Measurements from ENCODE around the gene BAHD1.

BAHD1 gene

GRCh38 chr15:40469776-40470390 lies 29.1 kb downstream of the BAHD1 start:
- DNase-seq, result no peak

DNA sequence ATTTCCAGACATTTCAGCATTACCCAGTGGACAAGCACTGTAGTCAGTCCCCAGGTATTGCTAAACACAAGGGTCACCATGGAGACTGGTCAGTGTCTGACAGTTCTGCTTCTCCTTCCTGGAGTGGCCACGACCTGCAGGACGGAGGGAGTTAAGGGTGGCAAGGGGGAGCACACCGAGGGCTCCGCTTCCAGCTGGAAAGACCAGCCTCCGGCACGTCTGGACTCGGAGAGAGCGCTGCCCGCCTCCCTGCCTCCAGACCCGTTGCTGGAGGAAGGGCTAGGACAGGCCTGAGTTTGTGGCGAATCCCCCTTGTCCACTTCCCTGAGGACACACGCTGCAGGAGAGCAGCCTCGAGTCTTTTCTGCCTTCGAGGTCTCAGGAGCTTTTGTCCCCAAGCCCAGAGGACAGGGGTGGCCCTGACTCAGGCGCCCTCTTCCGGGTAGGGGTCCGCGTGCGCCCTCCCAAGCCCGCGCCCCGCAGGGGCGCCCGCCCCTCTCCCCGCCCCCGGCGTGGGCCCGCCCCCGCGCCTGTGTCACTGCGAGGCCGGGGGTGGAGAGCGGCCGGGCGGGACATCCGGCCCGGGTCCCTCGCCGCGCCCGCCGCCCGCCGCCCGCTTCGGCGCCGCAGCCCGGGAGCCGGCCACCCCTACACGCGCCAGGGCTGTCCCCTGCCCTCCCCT lies 29.8 kb downstream of the BAHD1 start, which contains the start of gene CHST14:
Gene CHST14 (plus strand): TSS at position 562 of the 682 bp plus-strand sequence. CDS start 230 bp downstream, outside the sequence.
- peak; percentile 27 for DNase-seq

GRCh38 chr15:40471105-40471807 lies 30.5 kb downstream of the BAHD1 start:
- DNase-seq, result no peak

DNA sequence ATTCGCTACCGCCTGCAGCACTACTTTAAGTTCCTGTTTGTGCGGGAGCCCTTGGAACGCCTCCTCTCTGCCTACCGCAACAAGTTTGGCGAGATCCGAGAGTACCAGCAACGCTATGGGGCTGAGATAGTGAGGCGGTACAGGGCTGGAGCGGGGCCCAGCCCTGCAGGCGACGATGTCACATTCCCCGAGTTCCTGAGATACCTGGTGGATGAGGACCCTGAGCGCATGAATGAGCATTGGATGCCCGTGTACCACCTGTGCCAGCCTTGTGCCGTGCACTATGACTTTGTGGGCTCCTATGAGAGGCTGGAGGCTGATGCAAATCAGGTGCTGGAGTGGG lies 31.0 kb downstream of the BAHD1 start:
- no peak for DNase-seq

- no peak for DNase-seq
Measured at GRCh38 chr15:40472171-40472727, 31.5 kb downstream of the BAHD1 start.

GRCh38 chr15:40474581-40474980 lies 33.8 kb downstream of the BAHD1 start:
- DNase-seq, result no peak

- DNase-seq, result peak; percentile 64
Measured at GRCh38 chr15:40477642-40478327, 37.0 kb downstream of the BAHD1 start.

DNA sequence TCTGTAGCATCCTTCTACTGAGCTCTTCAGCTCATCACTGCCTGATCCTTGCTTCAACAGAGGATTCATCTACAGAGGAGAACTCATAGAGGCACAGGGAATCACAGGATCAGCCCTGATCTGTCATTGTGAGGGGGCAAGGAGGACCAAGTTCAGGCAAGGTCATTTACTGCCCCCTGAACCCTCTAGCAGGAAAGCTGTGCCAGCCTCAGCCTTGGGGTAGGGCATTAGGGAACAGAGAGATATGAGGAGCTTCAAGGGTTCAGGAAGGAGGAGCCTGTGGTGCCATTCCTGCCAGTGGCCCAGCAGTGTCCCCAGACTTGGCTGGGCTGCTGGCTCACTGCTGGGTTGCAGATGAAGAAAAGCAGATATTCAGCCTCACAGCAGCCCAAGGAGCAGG lies 38.3 kb downstream of the BAHD1 start:
- no peak for DNase-seq

DNA sequence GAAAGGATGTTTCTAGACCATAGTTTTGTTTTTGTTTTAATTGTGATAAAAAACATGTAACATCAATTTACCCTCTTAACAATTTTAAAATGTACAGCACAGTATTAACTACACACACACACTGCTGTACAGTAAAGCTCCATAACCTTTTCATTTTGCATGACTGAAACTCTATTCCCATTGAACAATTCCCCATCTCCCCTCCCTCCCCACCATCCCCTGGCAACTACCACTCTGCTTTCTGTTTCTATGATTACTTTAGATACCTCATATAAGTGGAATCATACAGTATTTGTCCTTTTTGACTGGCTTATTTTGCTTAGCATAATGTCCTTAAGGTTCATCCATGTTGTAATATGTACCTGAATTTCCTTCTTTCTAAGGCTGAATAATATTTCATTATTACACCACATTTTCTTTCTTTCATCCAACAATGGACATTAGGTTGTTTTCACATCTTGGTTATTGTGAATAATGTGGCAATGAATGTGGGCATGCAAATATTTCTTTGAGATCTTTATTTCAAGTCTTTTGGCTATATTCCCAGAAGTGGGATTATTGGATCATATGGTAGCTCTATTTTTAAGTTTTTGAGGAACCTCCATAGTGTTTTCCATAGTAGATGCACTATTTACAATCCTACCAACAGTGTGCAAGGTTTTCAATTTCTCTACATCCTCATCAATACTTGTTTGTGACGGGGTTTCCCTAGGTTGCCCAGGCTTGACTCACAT lies 40.8 kb downstream of the BAHD1 start:
- DNase-seq, result no peak

- no peak for DNase-seq
Measured at GRCh38 chr15:40483919-40484318, 43.2 kb downstream of the BAHD1 start.

GRCh38 chr15:40486066-40486770 lies 45.5 kb downstream of the BAHD1 start:
- no peak for DNase-seq

DNA sequence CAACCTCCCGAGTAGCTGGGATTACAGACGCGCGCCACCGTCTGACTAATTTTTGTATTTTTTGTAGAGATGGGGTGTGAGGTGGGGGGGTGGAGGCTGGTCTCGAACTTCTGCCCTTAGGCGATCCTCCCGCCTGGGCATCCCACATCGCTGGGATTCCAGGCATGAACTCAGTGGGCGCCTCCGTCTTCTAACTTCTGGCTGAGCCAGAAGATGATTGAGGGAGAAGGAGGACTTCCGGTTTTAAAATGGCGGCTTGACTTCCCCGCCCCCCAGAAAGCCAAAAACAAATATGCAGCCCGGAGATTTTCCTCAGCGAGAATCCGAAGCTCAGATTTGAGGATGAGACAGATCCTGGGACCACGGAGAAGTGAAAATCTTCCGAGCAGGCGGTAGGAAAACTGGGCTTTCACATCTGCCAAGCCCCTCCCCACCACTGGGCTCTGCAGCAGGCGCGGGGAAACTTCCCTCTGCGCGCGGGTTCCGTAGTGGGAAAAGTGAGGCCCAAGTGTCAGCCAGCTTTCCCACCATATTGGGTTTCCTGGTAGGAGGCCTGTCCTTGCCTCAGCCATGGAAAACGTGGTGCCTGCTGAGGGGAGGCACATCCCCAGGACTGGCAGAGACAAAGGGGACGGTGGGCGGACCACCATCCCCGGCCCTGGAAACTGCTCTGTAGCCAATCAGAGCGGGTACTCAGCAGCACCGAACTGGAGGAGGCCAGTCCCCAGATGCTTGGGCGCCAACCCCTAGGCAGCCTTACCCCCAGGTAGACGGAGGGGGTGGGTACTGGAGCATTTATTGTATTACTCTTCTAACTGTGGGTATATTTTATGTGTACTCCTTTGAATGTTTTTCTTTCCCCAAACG lies 47.3 kb downstream of the BAHD1 start:
- no peak for DNase-seq

- DNase-seq, result no peak
Measured at GRCh38 chr15:40489274-40490175, 48.8 kb downstream of the BAHD1 start.

DNA sequence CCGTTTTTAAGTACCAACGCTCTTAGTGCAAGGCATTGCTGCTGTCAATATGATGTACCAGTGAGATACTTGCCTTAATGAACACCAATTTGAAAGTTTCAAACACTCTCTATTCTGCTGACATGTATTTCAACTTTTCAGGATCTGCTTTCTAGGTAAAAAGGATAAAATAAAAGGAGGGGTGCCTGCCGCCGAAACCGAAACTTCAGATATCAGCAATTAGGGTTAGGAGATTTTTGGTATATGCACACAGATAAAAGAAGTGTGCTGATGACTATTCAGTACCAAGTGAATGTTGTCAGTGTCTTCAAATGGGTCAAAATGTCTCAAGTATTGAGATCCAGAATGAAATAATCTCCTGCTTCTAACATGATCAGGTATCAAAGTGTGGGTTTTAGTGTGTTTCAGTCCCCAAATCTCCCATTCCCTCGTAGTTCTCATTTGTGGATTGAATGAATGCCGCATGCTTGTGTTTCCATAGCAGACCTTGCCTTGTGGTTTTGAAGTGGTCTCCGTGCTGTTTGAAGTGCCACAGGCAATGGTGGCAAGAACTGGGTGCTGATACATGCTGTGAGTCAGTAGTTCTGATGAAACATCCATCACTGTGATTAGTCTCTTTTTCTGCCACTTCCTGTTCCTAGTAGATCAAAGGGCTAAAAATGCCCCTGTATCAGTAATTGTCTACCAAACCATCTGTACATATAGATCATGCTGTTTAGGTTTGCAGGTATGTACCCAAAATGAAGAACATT lies 52.5 kb downstream of the BAHD1 start:
- peak; percentile 27 for DNase-seq

DNA sequence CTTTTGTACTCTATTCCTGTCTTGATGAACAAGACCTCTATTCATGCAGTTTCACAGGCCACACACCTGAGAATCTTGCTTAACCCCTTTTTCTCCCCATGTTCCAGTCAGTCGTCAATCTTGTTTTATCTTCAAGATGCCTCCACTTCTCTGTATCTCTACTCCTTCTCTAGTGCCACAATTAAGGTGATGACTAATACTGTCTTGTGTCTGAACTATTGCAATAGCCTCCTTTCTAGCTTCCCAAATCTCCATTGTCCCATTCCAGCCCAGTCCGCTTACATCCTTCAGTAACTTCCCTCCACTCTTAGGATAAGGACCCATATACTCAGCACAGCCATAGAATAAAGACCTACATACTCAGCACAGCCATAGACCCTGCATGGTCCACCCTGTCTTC lies 54.8 kb downstream of the BAHD1 start:
- DNase-seq, result no peak

DNA sequence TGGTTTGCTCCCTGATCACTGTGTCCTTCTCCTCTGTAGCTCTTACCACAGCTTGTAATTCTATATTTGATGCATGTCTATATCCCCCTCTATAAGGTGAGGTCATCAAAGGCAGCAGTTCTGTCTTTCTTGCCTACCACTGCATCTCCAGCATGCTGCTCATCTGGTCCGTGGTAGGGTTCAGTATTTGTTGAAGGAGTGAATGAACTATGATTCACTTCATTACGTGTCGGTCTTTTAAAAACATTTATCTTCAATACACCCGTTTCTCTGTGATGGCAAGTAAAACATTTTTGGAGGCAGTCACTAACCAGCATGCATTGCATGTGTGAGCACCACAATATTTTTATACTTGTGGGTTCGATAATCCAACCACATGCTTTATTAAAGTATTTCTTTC lies 57.7 kb downstream of the BAHD1 start:
- DNase-seq, result no peak

- no peak for DNase-seq
Measured at GRCh38 chr15:40498891-40499290, 58.1 kb downstream of the BAHD1 start.

DNA sequence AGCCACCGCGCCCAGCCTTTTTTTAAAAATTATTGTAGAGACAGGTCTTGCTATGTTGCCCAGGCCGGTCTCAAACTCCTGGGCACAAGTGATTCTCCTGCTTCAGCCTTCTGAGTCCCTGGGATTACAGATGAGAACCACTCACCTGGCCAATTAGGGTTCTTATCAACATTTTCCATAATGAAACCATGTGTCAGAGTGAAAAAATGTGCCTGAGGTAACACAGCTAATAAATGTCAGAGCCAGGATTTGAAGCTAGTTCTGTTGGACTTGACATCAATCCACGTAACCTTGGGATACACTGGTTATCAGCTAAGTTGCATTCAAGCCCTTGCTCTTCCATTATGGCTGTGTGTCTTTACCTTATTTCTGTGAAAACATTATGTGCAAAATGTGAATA lies 59.2 kb downstream of the BAHD1 start:
- no peak for DNase-seq

Data from DMS79 (cell line).